Activated naive CD8-positive, alpha-beta T cell treated with anti-CD3 and anti-CD28 coated beads for 36 hours (primary cell): ENCODE measurements around the gene NIF3L1. TPM values are rescaled to one million over a fixed set of nuclear protein-coding genes. Genes with fewer than 3 reads are reported as not detected.
A peak's percentile ranks its signal among the peaks of the same experiment; 100 is the strongest.

Experiments
- DNase-seq: peaks from one replicate; pipeline ENCODE4 v3.0.0; 2021
- H3K27ac Mint-ChIP-seq: one replicate; pipeline ENCODE4 v1.8.0; 2022; ENCODE audit warnings: mild to moderate bottlenecking, moderate library complexity, mixed read lengths
- H3K27me3 Mint-ChIP-seq: one replicate; pipeline ENCODE4 v1.8.0; 2022; ENCODE audit warnings: mild to moderate bottlenecking, mixed read lengths
- H3K36me3 Mint-ChIP-seq: one replicate; pipeline ENCODE4 v1.8.0; 2021; ENCODE audit warnings: mild to moderate bottlenecking, mixed read lengths
- H3K4me1 Mint-ChIP-seq: one replicate; pipeline ENCODE4 v1.8.0; 2021; ENCODE audit warnings: mixed read lengths
- H3K4me3 Mint-ChIP-seq: one replicate; pipeline ENCODE4 v1.8.0; 2022; ENCODE audit warnings: mild to moderate bottlenecking, moderate library complexity, mixed read lengths
- H3K9me3 Mint-ChIP-seq: one replicate; pipeline ENCODE4 v1.8.0; 2022; ENCODE audit warnings: mixed read lengths
- total RNA-seq, 2 experiments: library from RNA; stranded (reverse); gene quantifications; one replicate each; pipeline ENCODE4 v1.2.3, GENCODE V29; 2021

Gene NIF3L1
- total RNA-seq, 2 experiments from 2014 or later, result 30.2 to 33.9 TPM

- Mint-ChIP-seq H3K36me3 (peaks cover 11% of the 10 kb centered on the region), H3K27ac (no peak overlapping the region), H3K4me3 (no peak overlapping the region), H3K4me1 (no peaks in the 10 kb centered on the region), H3K27me3 (no peaks in the 10 kb centered on the region), H3K9me3 (no peaks in the 10 kb centered on the region)
- no peak for DNase-seq
Observed at GRCh38 chr2:200913654-200914053, 24.5 kb downstream of the NIF3L1 start.

- no peak overlapping the region for H3K4me3 Mint-ChIP-seq
- no peaks in the 10 kb centered on the region for H3K27me3 Mint-ChIP-seq
- no peak overlapping the region for H3K27ac Mint-ChIP-seq
- no peaks in the 10 kb centered on the region for H3K9me3 Mint-ChIP-seq
- H3K36me3 Mint-ChIP-seq, result peaks cover 7% of the 10 kb centered on the region
- H3K4me1 Mint-ChIP-seq, result peaks cover 2% of the 10 kb centered on the region
- DNase-seq, result no peak
Observed at GRCh38 chr2:200922439-200922838, 33.3 kb downstream of the NIF3L1 start.

GRCh38 chr2:200929334-200930249, 40.4 kb downstream of the NIF3L1 start:
- Mint-ChIP-seq H3K36me3 (peaks cover 13% of the 10 kb centered on the region), H3K9me3 (no peaks in the 10 kb centered on the region), H3K27me3 (no peaks in the 10 kb centered on the region), H3K27ac (peak overlapping the region; percentile 11), H3K4me3 (no peak overlapping the region), H3K4me1 (peaks cover 10% of the 10 kb centered on the region)
- DNase-seq, result no peak

- peaks cover 14% of the 10 kb centered on the region for H3K36me3 Mint-ChIP-seq
- no peaks in the 10 kb centered on the region for H3K9me3 Mint-ChIP-seq
- H3K27ac Mint-ChIP-seq, result no peak overlapping the region
- H3K4me1 Mint-ChIP-seq, result peaks cover 10% of the 10 kb centered on the region
- no peak overlapping the region for H3K4me3 Mint-ChIP-seq
- no peak for DNase-seq
- no peaks in the 10 kb centered on the region for H3K27me3 Mint-ChIP-seq
Observed at GRCh38 chr2:200930947-200931626, 41.9 kb downstream of the NIF3L1 start.

- H3K9me3 Mint-ChIP-seq, result no peaks in the 10 kb centered on the region
- peaks cover 20% of the 10 kb centered on the region for H3K36me3 Mint-ChIP-seq
- no peak overlapping the region for H3K27ac Mint-ChIP-seq
- peaks cover 14% of the 10 kb centered on the region for H3K4me1 Mint-ChIP-seq
- H3K27me3 Mint-ChIP-seq, result no peaks in the 10 kb centered on the region
- no peak for DNase-seq
- no peak overlapping the region for H3K4me3 Mint-ChIP-seq
Observed at GRCh38 chr2:200939832-200940231, 50.7 kb downstream of the NIF3L1 start.

GRCh38 chr2:200943527-200944105, 54.4 kb downstream of the NIF3L1 start:
- peaks cover 29% of the 10 kb centered on the region for H3K36me3 Mint-ChIP-seq
- H3K4me3 Mint-ChIP-seq, result no peak overlapping the region
- DNase-seq, result no peak
- peak overlapping the region; percentile 2 for H3K27ac Mint-ChIP-seq
- H3K9me3 Mint-ChIP-seq, result no peaks in the 10 kb centered on the region
- peaks cover 20% of the 10 kb centered on the region for H3K4me1 Mint-ChIP-seq
- no peaks in the 10 kb centered on the region for H3K27me3 Mint-ChIP-seq

- Mint-ChIP-seq H3K4me1 (peaks cover 20% of the 10 kb centered on the region), H3K4me3 (no peak overlapping the region), H3K36me3 (peaks cover 29% of the 10 kb centered on the region), H3K27ac (peak overlapping the region; percentile 59), H3K9me3 (no peaks in the 10 kb centered on the region), H3K27me3 (no peaks in the 10 kb centered on the region)
- DNase-seq, result peak; percentile 61
Observed at GRCh38 chr2:200944467-200945394, 55.6 kb downstream of the NIF3L1 start.

- no peaks in the 10 kb centered on the region for H3K9me3 Mint-ChIP-seq
- H3K4me1 Mint-ChIP-seq, result peaks cover 20% of the 10 kb centered on the region
- no peak for DNase-seq
- H3K4me3 Mint-ChIP-seq, result no peak overlapping the region
- H3K27ac Mint-ChIP-seq, result peak overlapping the region; percentile 59
- peaks cover 29% of the 10 kb centered on the region for H3K36me3 Mint-ChIP-seq
- no peaks in the 10 kb centered on the region for H3K27me3 Mint-ChIP-seq
Observed at GRCh38 chr2:200945395-200945729, 56.2 kb downstream of the NIF3L1 start.

GRCh38 chr2:200950378-200950777, 61.2 kb downstream of the NIF3L1 start:
- peaks cover 16% of the 10 kb centered on the region for H3K36me3 Mint-ChIP-seq
- no peak overlapping the region for H3K4me3 Mint-ChIP-seq
- no peak for DNase-seq
- H3K9me3 Mint-ChIP-seq, result no peaks in the 10 kb centered on the region
- no peak overlapping the region for H3K27ac Mint-ChIP-seq
- peaks cover 1% of the 10 kb centered on the region for H3K4me1 Mint-ChIP-seq
- H3K27me3 Mint-ChIP-seq, result no peaks in the 10 kb centered on the region

Other genes starting within 250 kb of the NIF3L1 start
- 100 to 1,000 TPM; 549 to 557 TPM for gene BZW1, start 77.5 kb upstream of the NIF3L1 start, total RNA-seq
- 10 to 100 TPM; 64.5 to 70.2 TPM for gene CLK1, start 24.7 kb upstream of the NIF3L1 start, total RNA-seq
- gene PPIL3, start 294 bp upstream of the NIF3L1 start, total RNA-seq, result 10 to 100 TPM; 34.0 to 41.1 TPM
- 10 to 100 TPM; 54.9 to 64.7 TPM for gene ORC2, start 74.3 kb downstream of the NIF3L1 start, total RNA-seq
- gene HYCC2, start 182.3 kb downstream of the NIF3L1 start, total RNA-seq, result 10 to 100 TPM; 22.6 to 25.3 TPM
- gene NDUFB3, start 182.6 kb downstream of the NIF3L1 start, total RNA-seq, result 100 to 1,000 TPM; 139 to 146 TPM
- 100 to 1,000 TPM; 190 to 198 TPM for gene CFLAR, start 226.8 kb downstream of the NIF3L1 start, total RNA-seq